Activated T-cell treated with anti-CD3 and anti-CD28 coated beads, Interleukin-2, amount 50 U/mL, for 4 hours (primary cell): ENCODE results near the gene DUSP15. TPM values are rescaled to one million over a fixed set of nuclear protein-coding genes. Genes with fewer than 3 reads are reported as not detected.

ENCODE experiments used
- ATAC-seq, 2 donors: fragments of 200-7000 bp; cut with Tn5 transposase; one replicate each; pipeline ENCODE4 v1.10.0; 2021
- DNase-seq: peaks from one replicate; pipeline ENCODE4 v3.0.0-alpha.2; 2020
- H3K27me3 Mint-ChIP-seq: one replicate; pipeline ENCODE4 v1.8.0; 2021; ENCODE audit warnings: low read depth, mixed read lengths
- H3K36me3 Mint-ChIP-seq: one replicate; pipeline ENCODE4 v1.8.0; 2022; ENCODE audit warnings: mixed read lengths; ENCODE audit not compliant: insufficient read depth
- H3K4me1 Mint-ChIP-seq: one replicate; pipeline ENCODE4 v1.8.0; 2021; ENCODE audit warnings: low read depth, mixed read lengths
- H3K4me3 Mint-ChIP-seq: one replicate; pipeline ENCODE4 v1.8.0; 2021; ENCODE audit warnings: mild to moderate bottlenecking, moderate library complexity, mixed read lengths
- H3K9me3 Mint-ChIP-seq: one replicate; pipeline ENCODE4 v1.8.0; 2021; ENCODE audit warnings: mixed read lengths
- total RNA-seq, 3 donors: library from RNA; stranded (reverse); gene quantifications; one replicate each; pipeline ENCODE4 v1.2.1, GENCODE V29; 2021

Gene DUSP15
- total RNA-seq, 3 donors from 2014 or later, result not detected

DNA sequence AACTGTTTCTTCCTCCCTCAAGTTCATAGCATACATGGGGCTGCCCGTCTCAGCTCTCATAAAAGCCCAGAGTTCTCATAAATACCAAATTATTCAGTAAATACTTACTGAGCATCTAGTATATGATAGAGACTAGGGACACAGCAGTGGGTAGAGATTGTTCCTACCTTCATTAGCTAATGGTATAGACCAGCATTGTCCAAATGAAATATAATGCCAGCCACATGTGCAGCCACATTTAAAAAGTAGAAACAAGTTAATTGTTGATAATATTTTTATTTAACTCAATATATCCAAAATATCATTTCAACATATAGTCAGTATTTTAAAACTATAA is 1.3 kb upstream of the DUSP15 start:
- peaks cover 13% of the 10 kb centered on the region for H3K4me1 Mint-ChIP-seq
- H3K36me3 Mint-ChIP-seq, result no peaks in the 10 kb centered on the region
- H3K4me3 Mint-ChIP-seq, result no peak overlapping the region
- H3K27me3 Mint-ChIP-seq, result peaks cover 37% of the 10 kb centered on the region
- H3K9me3 Mint-ChIP-seq, result no peaks in the 10 kb centered on the region
- ATAC-seq, result no peak
- no peak for DNase-seq

DNA sequence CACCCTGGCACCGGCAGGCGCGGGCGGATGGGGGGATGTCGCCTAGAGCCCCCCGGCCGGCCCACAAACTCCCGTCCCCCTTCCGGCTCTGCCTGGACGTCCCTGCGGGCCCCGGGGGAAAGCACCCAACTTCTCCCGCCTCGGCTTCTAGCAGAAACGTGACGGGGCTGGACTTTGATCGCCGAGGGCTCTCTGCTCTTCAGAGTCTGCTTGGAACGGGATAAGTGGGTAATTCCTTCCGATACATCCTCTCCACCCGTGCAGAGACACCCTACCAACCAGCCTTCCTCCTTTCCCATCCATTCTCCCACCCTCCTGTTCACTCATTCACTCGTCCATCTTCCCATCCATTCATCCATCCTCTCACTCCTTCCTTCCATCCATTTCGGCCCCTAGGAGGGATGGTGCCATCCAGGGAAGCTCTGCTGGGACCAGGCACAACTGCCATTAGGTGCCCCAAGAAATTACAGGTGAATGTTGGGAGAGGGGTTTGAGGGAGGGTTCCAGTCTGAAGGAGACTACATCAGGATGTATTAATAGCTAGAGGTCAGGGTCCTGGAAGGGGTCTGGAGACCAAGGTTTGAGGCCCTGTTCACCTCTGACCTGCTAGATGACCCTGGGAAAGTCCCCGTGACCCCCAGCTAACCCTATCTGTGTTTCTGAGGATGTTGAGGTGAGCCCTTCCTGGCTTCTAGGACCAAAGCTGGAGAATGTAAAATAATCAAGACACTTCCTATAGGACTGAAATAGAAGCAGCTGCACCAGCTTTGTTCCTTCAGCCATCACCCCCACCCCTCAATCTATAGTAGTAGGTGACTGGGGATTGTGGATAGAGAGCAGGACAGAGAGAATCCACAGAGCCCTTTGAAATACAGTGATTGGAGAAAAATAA is 645 bp upstream of the DUSP15 start:
- peaks cover 13% of the 10 kb centered on the region for H3K4me1 Mint-ChIP-seq
- H3K4me3 Mint-ChIP-seq, result peak overlapping the region; percentile 81
- ATAC-seq (no peak), DNase-seq (no peak)
- H3K9me3 Mint-ChIP-seq, result no peaks in the 10 kb centered on the region
- no peaks in the 10 kb centered on the region for H3K36me3 Mint-ChIP-seq
- H3K27me3 Mint-ChIP-seq, result peaks cover 37% of the 10 kb centered on the region

DNA sequence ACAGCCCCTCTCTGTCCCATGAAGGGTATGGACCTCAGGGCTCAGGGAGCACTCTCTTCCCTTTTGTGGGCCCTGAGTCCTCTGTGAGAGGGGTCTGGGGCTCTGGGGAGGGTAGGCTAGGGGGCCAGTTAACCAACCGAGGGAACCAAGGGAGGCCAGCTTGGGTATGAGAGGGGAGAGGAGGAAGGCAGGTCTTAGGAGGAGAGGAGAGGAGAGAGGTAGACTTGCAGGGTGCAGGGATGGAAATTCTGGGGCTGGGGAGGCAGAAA is 720 bp downstream of the DUSP15 start:
- H3K4me1 Mint-ChIP-seq, result peaks cover 13% of the 10 kb centered on the region
- no peak for ATAC-seq
- DNase-seq, result no peak
- no peaks in the 10 kb centered on the region for H3K9me3 Mint-ChIP-seq
- H3K36me3 Mint-ChIP-seq, result no peaks in the 10 kb centered on the region
- peaks cover 36% of the 10 kb centered on the region for H3K27me3 Mint-ChIP-seq
- H3K4me3 Mint-ChIP-seq, result peak overlapping the region; percentile 79

DNA sequence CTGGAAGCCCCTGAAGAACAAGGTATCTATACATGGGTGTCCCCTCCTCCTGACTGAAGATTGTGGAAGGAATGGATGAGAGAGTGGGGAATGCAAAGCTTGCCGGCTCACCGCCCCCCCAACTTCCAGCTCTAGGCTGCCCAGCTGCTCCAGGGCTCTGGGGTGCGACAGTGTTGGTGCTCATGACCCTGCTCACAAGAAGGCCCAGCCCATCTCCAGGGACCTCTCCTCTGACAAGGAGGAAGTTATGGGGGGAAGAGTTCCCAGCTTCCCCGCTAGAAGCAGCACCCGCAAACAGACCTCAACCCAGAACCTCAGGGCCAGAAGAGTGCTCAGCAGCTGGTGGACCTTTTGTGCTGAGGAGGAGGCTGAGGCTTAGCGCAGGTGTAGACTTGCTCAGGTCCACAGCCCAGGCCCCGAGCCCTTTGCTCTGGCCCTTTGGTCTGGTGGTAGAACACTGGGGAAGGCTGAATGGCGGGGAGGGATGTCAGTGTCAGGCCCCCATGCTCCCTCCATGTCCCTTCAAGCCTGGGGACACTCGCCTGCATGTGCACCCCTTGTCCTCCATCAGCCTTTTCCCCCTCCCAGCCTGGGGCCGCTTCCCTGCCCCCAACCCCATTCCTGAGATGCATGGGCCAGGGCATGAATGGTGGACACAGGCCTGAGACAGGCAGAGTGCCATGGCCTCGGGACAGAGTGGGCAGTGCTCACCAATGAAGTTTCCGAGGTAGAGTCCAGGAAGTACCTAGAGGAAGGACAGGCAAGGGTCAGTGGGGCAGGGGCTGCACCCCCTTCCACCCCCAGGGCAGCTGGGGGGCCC is 1.3 kb downstream of the DUSP15 start:
- Mint-ChIP-seq H3K4me3 (peak overlapping the region; percentile 79), H3K36me3 (no peaks in the 10 kb centered on the region), H3K4me1 (peaks cover 13% of the 10 kb centered on the region), H3K27me3 (peaks cover 35% of the 10 kb centered on the region), H3K9me3 (no peaks in the 10 kb centered on the region)
- ATAC-seq (no peak), DNase-seq (no peak)

DNA sequence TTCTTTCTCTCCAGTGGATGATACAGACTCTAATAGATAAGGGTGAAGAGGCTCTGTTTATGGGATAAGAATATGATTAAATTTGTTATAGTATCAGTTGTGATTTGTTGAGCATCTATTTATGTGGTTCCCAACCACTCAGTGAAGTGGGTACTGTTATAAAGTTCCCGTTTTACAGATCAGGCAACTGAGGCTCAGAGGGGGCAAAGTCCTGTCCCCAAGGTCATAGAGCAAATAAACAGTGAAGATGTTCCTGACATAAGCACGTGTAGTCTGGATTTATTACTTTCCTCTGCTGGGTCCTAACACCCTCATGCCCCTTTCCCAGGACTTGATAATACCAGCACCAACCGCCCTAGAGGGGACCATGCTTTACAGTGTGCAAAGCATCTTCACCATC is 4.1 kb downstream of the DUSP15 start:
- Mint-ChIP-seq H3K4me3 (no peak overlapping the region), H3K9me3 (no peaks in the 10 kb centered on the region), H3K4me1 (peaks cover 18% of the 10 kb centered on the region), H3K27me3 (peaks cover 29% of the 10 kb centered on the region), H3K36me3 (no peaks in the 10 kb centered on the region)
- DNase-seq, result no peak
- ATAC-seq, result no peak

GRCh38 chr20:31864521-31865400 is 5.6 kb downstream of the DUSP15 start:
- no peaks in the 10 kb centered on the region for H3K9me3 Mint-ChIP-seq
- no peaks in the 10 kb centered on the region for H3K36me3 Mint-ChIP-seq
- ATAC-seq (no peak), DNase-seq (no peak)
- H3K4me3 Mint-ChIP-seq, result no peak overlapping the region
- H3K4me1 Mint-ChIP-seq, result peaks cover 12% of the 10 kb centered on the region
- H3K27me3 Mint-ChIP-seq, result peaks cover 30% of the 10 kb centered on the region

DNA sequence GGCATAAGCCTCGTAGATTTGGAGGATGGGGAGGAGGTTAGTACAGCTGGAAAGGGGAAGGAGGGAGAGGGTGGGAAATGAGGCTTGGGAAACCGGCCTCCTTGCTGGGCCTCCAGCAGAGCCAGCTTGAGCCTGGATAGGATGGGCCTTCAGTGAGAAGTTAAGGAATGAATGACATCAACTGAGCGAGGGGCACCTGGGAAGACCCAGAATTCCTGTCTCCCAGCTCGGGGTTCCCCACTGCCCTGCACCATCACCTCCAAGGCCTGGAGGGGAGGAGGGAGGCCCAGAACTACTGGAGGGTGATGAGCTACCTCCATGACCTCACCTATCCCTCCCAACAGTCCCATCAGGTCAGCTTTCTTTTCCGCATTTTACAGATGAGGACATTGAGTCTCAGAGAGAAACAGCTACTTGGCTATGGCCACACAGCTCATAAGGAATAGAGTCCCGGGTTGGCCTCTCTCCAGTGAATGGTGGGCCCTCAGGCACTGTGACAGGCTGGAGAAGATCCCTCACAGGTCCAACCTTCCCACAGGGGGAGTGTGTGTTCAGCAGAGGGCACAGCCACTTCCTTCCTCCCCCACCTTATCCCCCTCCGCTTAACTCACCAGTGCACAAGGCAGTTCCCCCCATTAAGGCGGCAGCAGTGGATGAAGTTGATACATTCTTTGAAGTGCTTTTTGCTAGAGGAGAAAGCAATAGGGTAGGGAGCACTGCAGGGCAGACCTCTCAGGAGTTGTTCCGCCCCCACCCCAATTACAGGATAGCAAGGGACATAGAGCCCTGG is 6.8 kb downstream of the DUSP15 start:
- no peak overlapping the region for H3K4me3 Mint-ChIP-seq
- ATAC-seq (no peak), DNase-seq (no peak)
- H3K4me1 Mint-ChIP-seq, result peaks cover 8% of the 10 kb centered on the region
- peaks cover 28% of the 10 kb centered on the region for H3K27me3 Mint-ChIP-seq
- no peaks in the 10 kb centered on the region for H3K36me3 Mint-ChIP-seq
- H3K9me3 Mint-ChIP-seq, result no peaks in the 10 kb centered on the region

GRCh38 chr20:31862506-31862905 is 7.8 kb downstream of the DUSP15 start:
- DNase-seq, result no peak
- no peak for ATAC-seq
- Mint-ChIP-seq H3K27me3 (peaks cover 29% of the 10 kb centered on the region), H3K36me3 (no peaks in the 10 kb centered on the region), H3K4me3 (no peak overlapping the region), H3K9me3 (no peaks in the 10 kb centered on the region), H3K4me1 (peaks cover 9% of the 10 kb centered on the region)

GRCh38 chr20:31862157-31862470 is 8.2 kb downstream of the DUSP15 start:
- Mint-ChIP-seq H3K9me3 (no peaks in the 10 kb centered on the region), H3K4me3 (peak overlapping the region; percentile 65), H3K4me1 (peaks cover 9% of the 10 kb centered on the region), H3K27me3 (peaks cover 29% of the 10 kb centered on the region), H3K36me3 (no peaks in the 10 kb centered on the region)
- DNase-seq (no peak), ATAC-seq (no peak)

GRCh38 chr20:31861385-31862156 is 8.8 kb downstream of the DUSP15 start:
- H3K27me3 Mint-ChIP-seq, result peaks cover 29% of the 10 kb centered on the region
- no peaks in the 10 kb centered on the region for H3K9me3 Mint-ChIP-seq
- H3K4me3 Mint-ChIP-seq, result peak overlapping the region; percentile 65
- peak; percentile 92 to 96 for ATAC-seq
- H3K4me1 Mint-ChIP-seq, result peaks cover 9% of the 10 kb centered on the region
- peak; percentile 56 for DNase-seq
- H3K36me3 Mint-ChIP-seq, result no peaks in the 10 kb centered on the region

- ATAC-seq (peak; percentile 52), DNase-seq (no peak)
- Mint-ChIP-seq H3K36me3 (no peaks in the 10 kb centered on the region), H3K4me1 (peaks cover 9% of the 10 kb centered on the region), H3K4me3 (peak overlapping the region; percentile 19), H3K27me3 (peaks cover 29% of the 10 kb centered on the region), H3K9me3 (no peaks in the 10 kb centered on the region)
These were observed 9.3 kb downstream of the DUSP15 start for GRCh38 chr20:31861135-31861384.

- no peaks in the 10 kb centered on the region for H3K9me3 Mint-ChIP-seq
- peaks cover 9% of the 10 kb centered on the region for H3K4me1 Mint-ChIP-seq
- H3K27me3 Mint-ChIP-seq, result peaks cover 29% of the 10 kb centered on the region
- ATAC-seq (no peak), DNase-seq (no peak)
- H3K4me3 Mint-ChIP-seq, result peak overlapping the region; percentile 19
- no peaks in the 10 kb centered on the region for H3K36me3 Mint-ChIP-seq
These were observed 9.8 kb downstream of the DUSP15 start for GRCh38 chr20:31860390-31861134.

GRCh38 chr20:31859998-31860380 is 10.3 kb downstream of the DUSP15 start:
- H3K4me1 Mint-ChIP-seq, result peaks cover 9% of the 10 kb centered on the region
- ATAC-seq (no peak), DNase-seq (no peak)
- no peaks in the 10 kb centered on the region for H3K9me3 Mint-ChIP-seq
- H3K36me3 Mint-ChIP-seq, result no peaks in the 10 kb centered on the region
- peaks cover 29% of the 10 kb centered on the region for H3K27me3 Mint-ChIP-seq
- no peak overlapping the region for H3K4me3 Mint-ChIP-seq
